GM18498 (cell line): ENCODE results near the gene SMAP1.

Experiments
- ATAC-seq: cut with Tn5 transposase; IDR thresholded peaks from one replicate; pipeline ENCODE4 v1.9.1; 2021; ENCODE audit warnings: mild to moderate bottlenecking, moderate library complexity; ENCODE audit not compliant: unreplicated experiment

The SMAP1 gene

GRCh38 chr6:70667711-70668498 is at the start of gene SMAP1:
Gene SMAP1 (plus strand): TSS chr6:70667883. CDS start chr6:70668024, 141 bp downstream.
- ATAC-seq = peak; percentile 95

GRCh38 chr6:70620746-70621145 is 46.9 kb upstream of the SMAP1 start:
- ATAC-seq = no peak

GRCh38 chr6:70622461-70622860 is 45.2 kb upstream of the SMAP1 start:
- no peak for ATAC-seq

- no peak for ATAC-seq
Measured at GRCh38 chr6:70625436-70625835, 42.2 kb upstream of the SMAP1 start.

GRCh38 chr6:70627500-70628254 is 40.0 kb upstream of the SMAP1 start:
- ATAC-seq = no peak

GRCh38 chr6:70629929-70630328 is 37.8 kb upstream of the SMAP1 start:
- no peak for ATAC-seq

GRCh38 chr6:70633870-70634269 is 33.8 kb upstream of the SMAP1 start:
- no peak for ATAC-seq

- ATAC-seq = no peak
Measured at GRCh38 chr6:70636596-70636995, 31.1 kb upstream of the SMAP1 start.

GRCh38 chr6:70638468-70638867 is 29.2 kb upstream of the SMAP1 start:
- ATAC-seq = no peak

GRCh38 chr6:70651326-70651905 is 16.3 kb upstream of the SMAP1 start:
- ATAC-seq = peak; percentile 59

- ATAC-seq = no peak
Measured at GRCh38 chr6:70652216-70652615, 15.5 kb upstream of the SMAP1 start.

- no peak for ATAC-seq
Measured at GRCh38 chr6:70657706-70658105, 10.0 kb upstream of the SMAP1 start.

- no peak for ATAC-seq
Measured at GRCh38 chr6:70663881-70664466, 3.7 kb upstream of the SMAP1 start.

- ATAC-seq = no peak
Measured at GRCh38 chr6:70666706-70667105, 977 bp upstream of the SMAP1 start.

GRCh38 chr6:70667256-70667710 is 400 bp upstream of the SMAP1 start:
- no peak for ATAC-seq

- ATAC-seq = no peak
Measured at GRCh38 chr6:70668499-70668812, 773 bp downstream of the SMAP1 start.

GRCh38 chr6:70669133-70669532 is 1.4 kb downstream of the SMAP1 start:
- no peak for ATAC-seq

- no peak for ATAC-seq
Measured at GRCh38 chr6:70672549-70672948, 4.9 kb downstream of the SMAP1 start.

- ATAC-seq = no peak
Measured at GRCh38 chr6:70673054-70673453, 5.4 kb downstream of the SMAP1 start.

GRCh38 chr6:70673601-70674000 is 5.9 kb downstream of the SMAP1 start:
- no peak for ATAC-seq

- no peak for ATAC-seq
Measured at GRCh38 chr6:70675822-70676221, 8.1 kb downstream of the SMAP1 start.

GRCh38 chr6:70676821-70677220 is 9.1 kb downstream of the SMAP1 start:
- ATAC-seq = no peak
